Measurements from ENCODE around the gene NPY4R2. TPM values are rescaled to one million over a fixed set of nuclear protein-coding genes. Genes with fewer than 3 reads are reported as not detected.
"Not testable (repeated sequence)": the region's sequence is repeated elsewhere in the genome, so short reads cannot be mapped to it uniquely, and the experiment has no call there.

NPY4R2 gene
- total RNA-seq, 2 donors from 2014 or later: not detected

DNA sequence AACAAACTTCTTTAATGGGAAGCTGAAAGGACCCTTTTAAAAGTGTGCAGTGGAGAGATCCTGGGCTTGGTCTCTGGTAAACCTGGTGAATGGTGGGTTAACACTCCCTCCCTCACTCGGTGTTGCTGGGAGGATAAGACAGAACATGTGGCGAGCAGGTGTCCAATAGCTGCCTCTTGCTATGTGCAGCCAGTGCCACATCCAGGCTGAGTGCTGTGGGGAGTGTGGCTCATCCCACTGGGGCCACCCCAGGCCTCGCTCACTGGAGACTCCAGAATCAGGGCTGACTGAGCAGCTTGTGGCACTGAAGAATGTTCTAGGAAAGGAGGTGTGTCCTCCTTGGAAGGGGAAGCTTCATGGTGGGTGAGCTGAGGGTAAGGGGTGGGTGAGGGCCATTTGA is 51.6 kb downstream of the NPY4R2 start:
- not testable (repeated sequence) for DNase-seq (ENCODE audit: low spot score)

DNA sequence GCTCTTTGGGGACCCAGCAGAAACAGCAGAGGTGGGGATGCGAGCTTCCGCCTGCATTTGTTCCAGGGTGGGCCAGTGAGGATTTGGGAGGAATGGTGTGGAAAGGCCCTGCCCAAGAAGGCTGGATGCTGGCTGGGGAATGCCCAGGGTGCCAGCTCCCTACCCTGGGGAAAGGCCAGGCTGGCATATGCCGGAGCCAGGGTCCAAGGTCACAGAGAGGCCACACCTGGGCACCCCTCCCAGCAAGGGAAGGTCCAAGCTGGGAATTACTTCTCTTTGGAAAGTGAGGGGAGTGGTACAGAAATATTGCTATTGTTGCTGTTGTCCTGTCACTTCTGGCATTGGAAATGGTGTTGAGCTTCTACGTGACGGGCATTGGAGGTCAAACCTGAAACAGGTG is 53.1 kb downstream of the NPY4R2 start:
- H3K36me3 ChIP-seq; H3K9me3 ChIP-seq; ATAC-seq (ENCODE audit: insufficient number of reproducible peaks, low FRiP score, low read depth); H3K4me1 ChIP-seq (ENCODE audit: control insufficient read depth in 1 of 2, low read depth in 2 of 2); H3K27me3 ChIP-seq (replicated peaks; ENCODE audit: insufficient read depth); H3K4me3 ChIP-seq; DNase-seq (ENCODE audit: low spot score); H3K27ac ChIP-seq: not testable (repeated sequence)

More for the DNA sequence above, 51.6 kb downstream of the NPY4R2 start:
- H3K27me3 ChIP-seq (replicated peaks; ENCODE audit: insufficient read depth); H3K36me3 ChIP-seq; H3K27ac ChIP-seq; H3K4me1 ChIP-seq (ENCODE audit: control insufficient read depth in 1 of 2, low read depth in 2 of 2); H3K9me3 ChIP-seq; H3K4me3 ChIP-seq; ATAC-seq (ENCODE audit: insufficient number of reproducible peaks, low FRiP score, low read depth): not testable (repeated sequence)

DNA sequence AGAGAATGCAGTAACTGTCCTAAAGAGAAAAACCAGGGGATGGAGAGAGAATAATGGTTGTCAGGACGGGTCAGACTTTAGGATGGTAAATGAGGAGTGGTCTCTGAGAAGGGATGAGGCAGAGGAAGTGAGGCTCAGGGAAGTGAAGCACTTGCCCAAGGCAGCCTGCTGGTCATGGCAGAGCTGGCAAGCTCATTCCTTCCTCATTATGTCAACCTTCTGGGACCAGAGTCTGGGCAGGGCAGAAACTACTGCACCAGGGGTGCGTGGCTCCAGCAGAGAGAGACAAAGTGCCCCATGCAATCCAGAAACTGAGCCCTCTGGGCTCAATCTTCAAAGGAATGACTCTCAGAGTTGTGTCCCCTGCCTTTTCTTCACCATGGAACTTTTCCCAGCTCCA is 53.6 kb downstream of the NPY4R2 start:
- not testable (repeated sequence) for H3K36me3 ChIP-seq; H3K27ac ChIP-seq; H3K4me1 ChIP-seq (ENCODE audit: control insufficient read depth in 1 of 2, low read depth in 2 of 2); H3K4me3 ChIP-seq; ATAC-seq (ENCODE audit: insufficient number of reproducible peaks, low FRiP score, low read depth); DNase-seq (ENCODE audit: low spot score); H3K9me3 ChIP-seq; H3K27me3 ChIP-seq (replicated peaks; ENCODE audit: insufficient read depth)

Other genes with a start within 250 kb of the NPY4R2 start
- gene SYT15B, start 155.1 kb upstream of the NPY4R2 start, total RNA-seq: 1 to 10 TPM; 1.8 to 5.3 TPM
- not detected for gene FAM25C, start 81.1 kb downstream of the NPY4R2 start, total RNA-seq